GOT3 (cell line): Measurements from ENCODE around the gene KCNIP2.

Source experiments
- DNase-seq: peaks from one replicate; lab custom pipeline; 2025; ENCODE audit warnings: mixed read lengths; lab: John Stamatoyannopoulos, UW

The KCNIP2 gene

GRCh38 chr10:101843032-101844021 lies at the start of gene KCNIP2:
Gene KCNIP2 (minus strand): TSS chr10:101843800. CDS start chr10:101843568, 232 bp downstream.
- DNase-seq: no peak

GRCh38 chr10:101892782-101893391 lies 49.3 kb upstream of the KCNIP2 start:
- no peak for DNase-seq

- peak; percentile 4 for DNase-seq
These were observed 45.9 kb upstream of the KCNIP2 start for GRCh38 chr10:101889256-101890210.

GRCh38 chr10:101888251-101888949 lies 44.8 kb upstream of the KCNIP2 start:
- no peak for DNase-seq

GRCh38 chr10:101887775-101888174 lies 44.2 kb upstream of the KCNIP2 start:
- DNase-seq: no peak

- DNase-seq: no peak
These were observed 43.1 kb upstream of the KCNIP2 start for GRCh38 chr10:101886521-101887312.

GRCh38 chr10:101881036-101881774 lies 37.6 kb upstream of the KCNIP2 start:
- no peak for DNase-seq

- DNase-seq: no peak
These were observed 36.6 kb upstream of the KCNIP2 start for GRCh38 chr10:101880232-101880573.

- DNase-seq: no peak
These were observed 36.0 kb upstream of the KCNIP2 start for GRCh38 chr10:101879456-101880231.

GRCh38 chr10:101878869-101879268 lies 35.3 kb upstream of the KCNIP2 start:
- no peak for DNase-seq

- no peak for DNase-seq
These were observed 31.6 kb upstream of the KCNIP2 start for GRCh38 chr10:101875068-101875688.

- DNase-seq: no peak
These were observed 30.7 kb upstream of the KCNIP2 start for GRCh38 chr10:101874252-101874651.

GRCh38 chr10:101867931-101868330 lies 24.3 kb upstream of the KCNIP2 start:
- DNase-seq: no peak

- no peak for DNase-seq
These were observed 15.9 kb upstream of the KCNIP2 start for GRCh38 chr10:101859530-101859929.

- no peak for DNase-seq
These were observed 15.3 kb upstream of the KCNIP2 start for GRCh38 chr10:101858723-101859500.

GRCh38 chr10:101857802-101858476 lies 14.3 kb upstream of the KCNIP2 start:
- DNase-seq: no peak

- DNase-seq: no peak
These were observed 13.0 kb upstream of the KCNIP2 start for GRCh38 chr10:101856626-101857025.
